CD4-positive, alpha-beta T cell treated with Interferon alpha-2 for 1 hour (primary cell): Measurements from ENCODE around the gene FCRLB.
"Not testable (repeated sequence)": the region's sequence is repeated elsewhere in the genome, so short reads cannot be mapped to it uniquely, and the experiment has no call there.

ENCODE experiments used
- DNase-seq, 2 donors: peaks; one replicate each; pipeline ENCODE4 v3.0.0-alpha.2; 2020 to 2022

The FCRLB gene

GRCh38 chr1:161747801-161748200 lies 26.5 kb downstream of the FCRLB start:
- DNase-seq: no peak

- peak; percentile 91 to 92 for DNase-seq
Measured at GRCh38 chr1:161749509-161750407, 28.4 kb downstream of the FCRLB start, which contains the start of gene DUSP12. Gene DUSP12, plus strand, starts transcription at chr1:161749786. Its CDS starts 16 bp downstream, at chr1:161749802.

GRCh38 chr1:161763522-161764098 lies 42.3 kb downstream of the FCRLB start:
- peak; percentile 55 to 76 for DNase-seq

DNA sequence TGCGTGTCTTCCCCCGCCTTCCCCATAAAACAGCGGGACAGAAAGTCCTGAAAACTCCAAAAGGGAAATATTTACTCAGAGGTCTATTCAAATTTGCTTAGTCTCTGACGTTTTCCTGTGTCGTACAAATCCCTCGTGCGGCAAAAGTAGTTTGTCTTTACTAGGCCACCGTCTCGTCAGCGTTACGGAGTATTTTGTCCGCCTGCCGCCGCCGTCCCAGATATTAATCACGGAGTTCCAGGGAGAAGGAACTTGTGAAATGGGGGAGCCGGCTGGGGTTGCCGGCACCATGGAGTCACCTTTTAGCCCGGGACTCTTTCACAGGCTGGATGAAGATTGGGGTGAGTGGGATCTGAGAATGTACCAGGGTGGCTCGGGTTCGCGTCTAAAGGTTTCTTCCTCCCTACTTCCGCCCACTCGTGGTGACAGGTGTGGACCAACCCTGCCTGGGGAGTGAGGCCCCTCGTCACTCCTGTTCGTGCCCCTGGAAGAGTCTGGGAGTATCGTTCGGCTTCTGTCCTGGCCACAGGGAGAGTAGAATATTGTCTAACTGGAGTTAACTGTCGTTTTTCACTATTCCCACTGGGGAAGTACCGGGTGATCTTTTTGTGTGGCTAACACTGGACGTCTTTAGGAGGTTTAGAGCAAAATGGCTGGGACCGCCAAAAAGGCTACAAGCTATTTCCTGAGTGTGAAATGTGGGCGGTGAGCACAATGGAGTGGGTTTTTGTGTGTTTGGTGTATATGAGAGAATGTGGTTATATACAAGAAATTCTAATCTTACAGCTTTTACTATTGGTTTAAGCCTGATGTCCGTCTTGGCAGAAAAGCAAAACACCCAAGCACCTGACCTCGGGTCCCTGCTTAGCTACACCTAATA lies 45.0 kb downstream of the FCRLB start, which contains the start of gene ATF6:
Gene ATF6, plus strand, starts transcription at position 219 of the 880 bp plus-strand sequence. Its CDS starts 41 bp downstream, at position 260.
- DNase-seq: peak; percentile 83 to 89

DNA sequence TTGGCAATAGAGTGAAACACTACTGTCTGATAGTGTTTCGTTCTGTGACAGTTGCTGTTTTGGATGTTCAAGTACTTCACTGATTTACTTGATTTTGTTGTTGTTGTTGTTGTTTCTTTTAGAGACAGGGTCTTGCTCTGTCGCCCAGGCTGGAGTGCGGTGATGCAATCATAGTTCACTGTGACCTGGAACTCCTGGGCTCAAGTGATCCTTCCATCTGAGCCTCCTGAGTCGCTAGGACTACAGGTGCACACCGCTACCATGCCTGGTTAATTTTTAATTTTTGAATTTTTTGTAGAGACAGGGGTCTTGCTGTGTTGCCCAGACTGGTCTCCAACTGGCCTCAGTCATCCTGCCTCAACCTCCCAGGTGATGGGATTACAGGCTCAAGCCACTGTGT lies 47.1 kb downstream of the FCRLB start:
- DNase-seq: no peak

- no peak for DNase-seq
Measured at GRCh38 chr1:161768986-161769672, 47.8 kb downstream of the FCRLB start.

- not testable (repeated sequence) for DNase-seq
Measured at GRCh38 chr1:161769673-161770045, 48.3 kb downstream of the FCRLB start.

GRCh38 chr1:161770250-161770649 lies 48.9 kb downstream of the FCRLB start:
- DNase-seq: no peak

DNA sequence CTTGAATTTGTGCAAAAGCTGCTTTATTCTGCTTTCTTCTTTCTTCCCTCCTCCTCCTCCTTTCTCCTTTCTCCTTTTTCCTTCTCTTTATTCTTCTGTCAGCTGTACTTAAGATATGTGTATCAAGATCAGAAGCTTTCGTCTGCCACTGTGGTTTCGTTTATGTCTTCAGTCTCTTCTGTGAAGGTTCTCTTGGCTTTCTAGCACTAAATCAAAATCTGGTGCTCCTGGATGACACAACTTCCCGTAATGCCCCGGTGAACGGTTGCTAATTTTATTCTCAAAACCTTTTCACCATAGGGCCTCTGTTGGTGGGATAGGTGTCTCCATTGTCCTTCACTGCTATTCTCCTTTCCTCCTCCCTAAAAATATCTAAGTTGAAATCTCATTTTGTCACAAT lies 49.8 kb downstream of the FCRLB start:
- DNase-seq: peak; percentile 34 to 53

- no peak for DNase-seq
Measured at GRCh38 chr1:161771973-161772372, 50.6 kb downstream of the FCRLB start.

GRCh38 chr1:161772397-161772796 lies 51.1 kb downstream of the FCRLB start:
- DNase-seq: no peak

GRCh38 chr1:161773791-161774190 lies 52.4 kb downstream of the FCRLB start:
- DNase-seq: no peak

DNA sequence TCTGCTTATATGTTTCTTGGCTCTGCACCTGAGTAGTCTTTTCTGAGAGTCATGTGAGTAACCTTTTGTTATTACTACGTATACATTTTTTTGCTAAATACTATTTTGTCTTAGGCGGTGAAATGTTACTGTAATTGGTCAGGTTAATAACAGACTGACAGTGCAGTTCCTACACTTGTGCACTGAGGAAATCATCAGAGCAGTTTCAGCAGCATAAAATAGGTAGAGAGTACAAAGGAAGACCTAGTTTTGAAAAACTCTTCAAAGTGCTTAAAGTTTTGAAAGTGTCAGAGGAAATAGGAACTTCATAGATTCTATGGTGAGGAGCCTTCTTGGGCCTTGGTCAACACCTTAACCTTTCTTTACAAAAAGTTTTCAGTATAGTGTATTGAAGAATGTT lies 55.9 kb downstream of the FCRLB start:
- no peak for DNase-seq
